IMR-90 (cell line): Measurements from ENCODE around the gene SCN1B. TPM values are rescaled to one million over a fixed set of nuclear protein-coding genes. Genes with fewer than 3 reads are reported as not detected.
"Not testable (repeated sequence)": the region's sequence is repeated elsewhere in the genome, so short reads cannot be mapped to it uniquely, and the experiment has no call there.

Experiments used
- ATAC-seq: fragments of 200-7000 bp; cut with Tn5 transposase; 2 replicates; pipeline ENCODE4 v1.9.1; 2020; ENCODE audit warnings: low read depth, mild to moderate bottlenecking, moderate library complexity
- BruUV-seq: library from RNA; stranded (reverse); fragments of 400-500 nt; replicated peaks from 2 replicates; lab custom pipeline; 2021; lab: Mats Ljungman, UMichigan
- CTCF ChIA-PET: fragments of 300-600 bp; formaldehyde crosslinking; extraction: SDS; loops from one replicate; lab custom pipeline; 2021; ENCODE audit warnings: antibody characterized with exemption; lab: Yijun Ruan, JAX
- POLR2A ChIA-PET: fragments of 300-600 bp; sonication (Branson Sonifier 250); formaldehyde crosslinking; loops from one replicate; lab custom pipeline; 2022; ENCODE audit warnings: antibody characterized with exemption; ENCODE audit not compliant: unreplicated experiment; lab: Charles Lee
- DNase-seq: peaks from one replicate; pipeline ENCODE4 v3.0.0; 2013
- H2AFZ ChIP-seq: replicated peaks from 2 replicates; pipeline ENCODE3; 2013; ENCODE audit warnings: low read length, mild to moderate bottlenecking; ENCODE audit not compliant: poor library complexity
- H2AK5ac ChIP-seq: 2 replicates; pipeline ENCODE4 v1.6.1; 2013; ENCODE audit warnings: low read depth, low read length, inconsistent platforms
- H2AK9ac ChIP-seq: replicated peaks from 2 replicates; pipeline ENCODE3; 2013; ENCODE audit warnings: mild to moderate bottlenecking, low read depth, low read length, moderate library complexity; ENCODE audit not compliant: poor library complexity
- H2BK120ac ChIP-seq: 2 replicates; pipeline ENCODE4 v1.6.1; 2013; ENCODE audit warnings: low read depth, low read length, inconsistent platforms
- H2BK15ac ChIP-seq: 3 replicates; pipeline ENCODE4 v1.6.1; 2013; ENCODE audit warnings: low read depth, low read length, inconsistent platforms
- H2BK20ac ChIP-seq: 2 replicates; pipeline ENCODE4 v1.6.1; 2013; ENCODE audit warnings: low read depth, mild to moderate bottlenecking, inconsistent platforms, low read length, moderate library complexity
- H2BK5ac ChIP-seq: 2 replicates; pipeline ENCODE4 v1.6.1; 2013; ENCODE audit warnings: mild to moderate bottlenecking, low read depth, low read length, inconsistent platforms; ENCODE audit not compliant: poor library complexity, severe bottlenecking
- H3K14ac ChIP-seq: replicated peaks from 2 replicates; pipeline ENCODE4 v1.6.1; 2013; ENCODE audit warnings: low read depth, low read length, inconsistent platforms
- H3K18ac ChIP-seq: 2 replicates; pipeline ENCODE4 v1.6.1; 2013; ENCODE audit warnings: low read depth, low read length, control low read depth
- H3K23ac ChIP-seq: 2 replicates; pipeline ENCODE4 v1.6.1; 2013; ENCODE audit warnings: low read depth, low read length, inconsistent platforms
- H3K27ac ChIP-seq: 2 replicates; pipeline ENCODE4 v1.5.1; 2013; ENCODE audit warnings: mild to moderate bottlenecking, control low read depth, low read length; ENCODE audit not compliant: insufficient read depth
- H3K27me3 ChIP-seq: 2 replicates; pipeline ENCODE4 v1.6.1; 2013; ENCODE audit warnings: low read length; ENCODE audit not compliant: control insufficient read depth, insufficient read depth
- H3K36me3 ChIP-seq: 2 replicates; pipeline ENCODE4 v1.6.1; 2013; ENCODE audit warnings: low read length, mixed read lengths; ENCODE audit not compliant: control insufficient read depth, insufficient read depth
- H3K4ac ChIP-seq: 2 replicates; pipeline ENCODE4 v1.6.1; 2013; ENCODE audit warnings: low read depth, low read length, inconsistent platforms
- H3K4me1 ChIP-seq: 2 replicates; pipeline ENCODE4 v1.6.1; 2013; ENCODE audit warnings: low read length, mixed read lengths; ENCODE audit not compliant: control insufficient read depth, insufficient read depth
- H3K4me2 ChIP-seq: 2 replicates; pipeline ENCODE4 v1.6.1; 2013; ENCODE audit warnings: low read depth, mild to moderate bottlenecking, control low read depth, low read length, moderate library complexity
- H3K4me3 ChIP-seq: 2 replicates; pipeline ENCODE4 v1.5.1; 2013; ENCODE audit warnings: low read depth, mild to moderate bottlenecking, control low read depth, low read length, moderate library complexity; ENCODE audit not compliant: insufficient read depth
- H3K56ac ChIP-seq: 2 replicates; pipeline ENCODE4 v1.6.1; 2013; ENCODE audit warnings: low read length, inconsistent platforms; ENCODE audit not compliant: insufficient read depth; ENCODE audit errors: extremely low read depth
- H3K79me1 ChIP-seq, 2 experiments: 2 replicates each; pipeline ENCODE4 v1.6.1; 2013; ENCODE audit warnings: low read length in 2 of 2, inconsistent platforms in 1 of 2, low read depth in 1 of 2
- H3K9ac ChIP-seq: 2 replicates; pipeline ENCODE4 v1.6.1; 2013; ENCODE audit warnings: low read depth, low read length, control low read depth
- H3K9me1 ChIP-seq: 2 replicates; pipeline ENCODE4 v1.6.1; 2013; ENCODE audit warnings: low read length, inconsistent platforms; ENCODE audit not compliant: insufficient read depth
- H3K9me3 ChIP-seq: 2 replicates; pipeline ENCODE4 v1.6.1; 2013; ENCODE audit warnings: low read length; ENCODE audit not compliant: control insufficient read depth, insufficient read depth
- H4K20me1 ChIP-seq: 2 replicates; pipeline ENCODE4 v1.6.1; 2013; ENCODE audit warnings: low read length, inconsistent platforms; ENCODE audit not compliant: insufficient read depth
- H4K5ac ChIP-seq: 2 replicates; pipeline ENCODE4 v1.6.1; 2013; ENCODE audit warnings: mild to moderate bottlenecking, low read depth, low read length, control low read depth
- H4K8ac ChIP-seq, 2 experiments: 2 replicates each; pipeline ENCODE4 v1.6.1; 2013; ENCODE audit warnings: low read depth in 2 of 2, low read length in 2 of 2, control low read depth in 1 of 2, inconsistent platforms in 1 of 2
- H4K91ac ChIP-seq: 2 replicates; pipeline ENCODE4 v1.6.1; 2013; ENCODE audit warnings: low read depth, low read length, inconsistent platforms; ENCODE audit not compliant: insufficient read depth
- WGBS, 2 experiments: methylation state at CpG; one replicate each; pipeline versions ENCODE4 v1.1.5 to v1.1.7; 2013; ENCODE audit warnings: missing lambda C conversion rate in 2 of 2; ENCODE audit not compliant: insufficient read length in 1 of 2; ENCODE audit errors: extremely low coverage in 2 of 2; 5-methylcytosine and 5-hydroxymethylcytosine counted together
- dilution Hi-C: fragments of 300-500 bp; cut with HindIII; formaldehyde crosslinking; loops from one replicate; pipeline ENCODE4 v1.14.3; 2018; ENCODE audit warnings: low sequenced_read_pairs; ENCODE audit not compliant: unreplicated experiment
- in situ Hi-C: fragments of 300-500 bp; cut with MboI; formaldehyde crosslinking; loops from 3 replicates; pipeline ENCODE4 v1.14.3; 2019; ENCODE audit warnings: low sequenced_read_pairs, inconsistent platforms, mixed read lengths
- intact Hi-C: fragments of 100-400 bp; cut with micrococcal nuclease; formaldehyde crosslinking; loops from 2 replicates; pipeline ENCODE4 v1.10.0; 2022
- polyA plus RNA-seq, 3 experiments: library from polyadenylated mRNA; depleted of rRNA; stranded (reverse); fragments of >200 nt; gene quantifications; 2 replicates each; pipeline ENCODE4 v1.2.3, GENCODE V29; 2012; ENCODE audit warnings: low replicate concordance in 1 of 3
- total RNA-seq: library from RNA; depleted of rRNA; stranded (reverse); fragments of >200 nt; gene quantifications from 2 replicates; pipeline ENCODE4 v1.2.3, GENCODE V29; 2012

Gene SCN1B
- total and polyA plus RNA-seq, 2 of the 4 experiments (the other 2 are of a cell fraction): 2.0 to 9.6 TPM

DNA sequence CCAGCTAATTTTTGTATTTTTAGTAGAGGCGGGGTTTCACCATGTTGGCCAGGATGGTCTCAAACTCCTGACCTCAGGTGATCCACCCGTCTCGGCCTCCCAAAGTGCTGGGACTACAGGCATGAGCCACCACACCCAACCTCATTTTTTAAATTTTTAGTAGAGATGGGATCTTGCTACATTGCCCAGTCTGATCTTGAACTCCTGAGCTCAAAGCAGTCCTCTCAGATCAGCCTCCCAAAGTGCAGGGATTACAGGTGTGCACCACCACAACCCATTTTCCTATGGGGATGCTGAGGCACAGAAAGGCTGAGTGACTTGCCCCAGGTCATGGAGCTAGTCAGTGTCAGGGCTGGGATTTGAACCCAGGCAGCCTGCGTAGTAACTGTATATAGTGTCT, 21.0 kb downstream of the SCN1B start:
- H3K18ac ChIP-seq, BruUV-seq, ATAC-seq, H3K23ac ChIP-seq, H3K4me3 ChIP-seq, H2BK15ac ChIP-seq, H3K9me3 ChIP-seq, H4K5ac ChIP-seq, H4K20me1 ChIP-seq, H2AK9ac ChIP-seq, H2BK5ac ChIP-seq, H3K27ac ChIP-seq, DNase-seq, dilution Hi-C loops, H3K56ac ChIP-seq, intact Hi-C loops, in situ Hi-C loops, H2AFZ ChIP-seq, H2AK5ac ChIP-seq, H2BK120ac ChIP-seq, H3K14ac ChIP-seq, H3K9me1 ChIP-seq, H3K4me1 ChIP-seq, H4K8ac ChIP-seq, H3K4me2 ChIP-seq, H3K4ac ChIP-seq, H3K9ac ChIP-seq, H3K79me1 ChIP-seq, H2BK20ac ChIP-seq, POLR2A ChIA-PET, H3K36me3 ChIP-seq, H4K91ac ChIP-seq: not testable (repeated sequence)
- CTCF ChIA-PET: interaction anchor here (1.1 kb wide), 2 partner anchors 21 to 64 kb away, joined by 3 to 5 read pairs; no protein-coding TSS in a partner anchor
- peaks cover 25% of the 10 kb centered on the region for H3K27me3 ChIP-seq
- 100% methylated on average over 1 of the region's 4 CpGs; no CpG with 5 or more reads in 1 of the 2 experiments for WGBS, 2 experiments
